HCT116 (cell line): ENCODE measurements around the gene BTG3.

ENCODE experiments used
- FOSL1 ChIP-seq: IDR thresholded peaks from 2 replicates; pipeline ENCODE4 v1.6.1; 2012; ENCODE audit warnings: low read depth
- JUND ChIP-seq: IDR thresholded peaks from 2 replicates; pipeline ENCODE4 v1.6.1; 2012
- POLR2A ChIP-seq: IDR thresholded peaks from 2 replicates; pipeline ENCODE4 v1.7.0; 2011; ENCODE audit warnings: borderline replicate concordance; ENCODE audit not compliant: insufficient read depth, insufficient read length; ENCODE audit errors: extremely low read depth
- RAD21 ChIP-seq: IDR thresholded peaks from 2 replicates; pipeline ENCODE4 v1.6.1; 2012; ENCODE audit warnings: low read depth, mild to moderate bottlenecking
- TF ChIP-seq, protein P1 (sequence below), 3 experiments: fragments of 200-600 bp in 1 of 3; sonication (generic) in 1 of 3; IDR thresholded peaks in 2 of 3; conservative IDR thresholded peaks in 1 of 3; 2 replicates each; pipeline ENCODE4 v1.5.1; 2012 to 2017; ENCODE audit warnings: low read depth in 2 of 3, low read length in 2 of 3, antibody characterized with exemption in 1 of 3, borderline replicate concordance in 1 of 3, control low read depth in 1 of 3, mild to moderate bottlenecking in 1 of 3, mixed read lengths in 1 of 3, mixed run types in 1 of 3, moderate library complexity in 1 of 3; ENCODE audit not compliant: insufficient read depth in 1 of 3

GRCh38 chr21:17612565-17613241, at the start of gene BTG3:
- TF ChIP-seq, protein P1, sequence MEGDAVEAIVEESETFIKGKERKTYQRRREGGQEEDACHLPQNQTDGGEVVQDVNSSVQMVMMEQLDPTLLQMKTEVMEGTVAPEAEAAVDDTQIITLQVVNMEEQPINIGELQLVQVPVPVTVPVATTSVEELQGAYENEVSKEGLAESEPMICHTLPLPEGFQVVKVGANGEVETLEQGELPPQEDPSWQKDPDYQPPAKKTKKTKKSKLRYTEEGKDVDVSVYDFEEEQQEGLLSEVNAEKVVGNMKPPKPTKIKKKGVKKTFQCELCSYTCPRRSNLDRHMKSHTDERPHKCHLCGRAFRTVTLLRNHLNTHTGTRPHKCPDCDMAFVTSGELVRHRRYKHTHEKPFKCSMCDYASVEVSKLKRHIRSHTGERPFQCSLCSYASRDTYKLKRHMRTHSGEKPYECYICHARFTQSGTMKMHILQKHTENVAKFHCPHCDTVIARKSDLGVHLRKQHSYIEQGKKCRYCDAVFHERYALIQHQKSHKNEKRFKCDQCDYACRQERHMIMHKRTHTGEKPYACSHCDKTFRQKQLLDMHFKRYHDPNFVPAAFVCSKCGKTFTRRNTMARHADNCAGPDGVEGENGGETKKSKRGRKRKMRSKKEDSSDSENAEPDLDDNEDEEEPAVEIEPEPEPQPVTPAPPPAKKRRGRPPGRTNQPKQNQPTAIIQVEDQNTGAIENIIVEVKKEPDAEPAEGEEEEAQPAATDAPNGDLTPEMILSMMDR (IDR thresholded peaks at IDR 0.05 in 2 of 3, conservative IDR thresholded peaks at IDR 0.05 in 1 of 3; ENCODE audit: borderline replicate concordance in 1 of 3, insufficient read depth in 1 of 3, low read depth in 2 of 3, low read length in 2 of 3), result no peak
- TF ChIP-seq JUND (no peak), POLR2A (peak; percentile 91), RAD21 (no peak), FOSL1 (no peak)
